HG03045 (cell line): Measurements from ENCODE around the gene TMEM38B.

Experiments
- ATAC-seq: cut with Tn5 transposase; IDR thresholded peaks from one replicate; pipeline ENCODE4 v1.9.1; 2021; ENCODE audit warnings: mild to moderate bottlenecking, moderate library complexity; ENCODE audit not compliant: unreplicated experiment

Gene TMEM38B, protein sequence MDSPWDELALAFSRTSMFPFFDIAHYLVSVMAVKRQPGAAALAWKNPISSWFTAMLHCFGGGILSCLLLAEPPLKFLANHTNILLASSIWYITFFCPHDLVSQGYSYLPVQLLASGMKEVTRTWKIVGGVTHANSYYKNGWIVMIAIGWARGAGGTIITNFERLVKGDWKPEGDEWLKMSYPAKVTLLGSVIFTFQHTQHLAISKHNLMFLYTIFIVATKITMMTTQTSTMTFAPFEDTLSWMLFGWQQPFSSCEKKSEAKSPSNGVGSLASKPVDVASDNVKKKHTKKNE

DNA sequence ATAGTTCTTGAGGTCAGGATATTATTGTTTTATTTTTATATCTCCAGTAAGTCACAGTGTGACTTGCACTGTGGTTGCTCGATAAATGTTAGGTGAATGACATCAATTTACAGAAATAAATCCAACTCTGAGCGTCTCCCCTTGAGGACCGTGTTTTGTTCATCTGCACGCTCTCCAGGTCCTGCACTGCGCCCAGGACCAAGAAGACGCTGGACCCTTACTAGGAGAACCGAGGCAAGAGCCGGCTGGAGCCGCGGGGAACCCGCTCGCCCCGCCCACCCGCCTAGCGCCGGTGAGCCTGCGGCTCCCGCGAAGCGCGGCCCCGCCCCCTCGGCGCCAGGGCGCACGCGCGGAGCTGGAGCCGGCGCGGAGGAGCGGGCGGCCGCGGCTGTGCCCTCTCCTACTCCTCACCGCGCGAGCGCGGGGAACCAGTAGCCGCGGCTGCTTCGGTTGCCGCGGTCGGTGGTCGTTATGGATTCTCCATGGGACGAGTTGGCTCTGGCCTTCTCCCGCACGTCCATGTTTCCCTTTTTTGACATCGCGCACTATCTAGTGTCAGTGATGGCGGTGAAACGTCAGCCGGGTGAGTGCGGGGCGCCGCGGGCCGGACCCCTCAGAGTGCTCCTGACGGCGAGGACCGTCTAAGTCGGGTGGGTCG lies at the start of gene TMEM38B:
Gene TMEM38B (plus strand): TSS at position 352 of the 658 bp plus-strand sequence. CDS start 120 bp downstream, at position 472.
- peak; percentile 76 for ATAC-seq

DNA sequence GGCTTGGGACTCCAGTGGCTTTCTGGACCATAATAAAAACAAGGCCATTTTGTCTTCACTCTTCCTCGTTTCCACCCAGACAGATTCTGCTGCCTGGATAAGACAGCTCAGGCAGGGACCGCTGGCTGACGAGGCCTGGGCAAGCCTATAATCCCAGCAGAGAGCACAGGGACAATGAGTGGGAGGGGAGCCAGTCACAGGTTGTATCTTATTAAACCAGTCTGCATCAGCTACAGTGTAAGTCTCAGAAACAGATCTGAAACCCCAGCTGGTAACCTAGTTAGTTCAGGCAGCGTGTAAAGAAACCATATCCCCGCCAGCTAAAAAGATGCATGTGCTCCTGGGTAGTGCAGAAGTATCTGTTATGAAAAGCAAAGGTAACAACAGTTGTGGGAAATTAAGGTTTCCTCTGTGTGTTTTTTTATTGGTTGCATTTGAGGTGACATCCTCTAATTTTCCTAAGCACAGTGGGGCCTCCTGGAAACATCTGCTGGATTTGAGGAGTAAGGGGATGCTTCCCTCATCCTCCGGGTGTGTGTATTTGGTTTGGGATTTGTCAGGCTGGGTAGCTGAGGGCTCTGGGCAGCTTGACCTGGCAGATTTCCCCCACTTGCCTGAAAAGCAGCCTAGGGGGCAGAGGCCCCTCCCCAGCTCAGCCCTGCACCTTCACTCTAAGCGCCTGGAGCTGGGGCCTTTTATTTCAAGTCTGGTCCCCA lies 47.3 kb upstream of the TMEM38B start:
- ATAC-seq: no peak

DNA sequence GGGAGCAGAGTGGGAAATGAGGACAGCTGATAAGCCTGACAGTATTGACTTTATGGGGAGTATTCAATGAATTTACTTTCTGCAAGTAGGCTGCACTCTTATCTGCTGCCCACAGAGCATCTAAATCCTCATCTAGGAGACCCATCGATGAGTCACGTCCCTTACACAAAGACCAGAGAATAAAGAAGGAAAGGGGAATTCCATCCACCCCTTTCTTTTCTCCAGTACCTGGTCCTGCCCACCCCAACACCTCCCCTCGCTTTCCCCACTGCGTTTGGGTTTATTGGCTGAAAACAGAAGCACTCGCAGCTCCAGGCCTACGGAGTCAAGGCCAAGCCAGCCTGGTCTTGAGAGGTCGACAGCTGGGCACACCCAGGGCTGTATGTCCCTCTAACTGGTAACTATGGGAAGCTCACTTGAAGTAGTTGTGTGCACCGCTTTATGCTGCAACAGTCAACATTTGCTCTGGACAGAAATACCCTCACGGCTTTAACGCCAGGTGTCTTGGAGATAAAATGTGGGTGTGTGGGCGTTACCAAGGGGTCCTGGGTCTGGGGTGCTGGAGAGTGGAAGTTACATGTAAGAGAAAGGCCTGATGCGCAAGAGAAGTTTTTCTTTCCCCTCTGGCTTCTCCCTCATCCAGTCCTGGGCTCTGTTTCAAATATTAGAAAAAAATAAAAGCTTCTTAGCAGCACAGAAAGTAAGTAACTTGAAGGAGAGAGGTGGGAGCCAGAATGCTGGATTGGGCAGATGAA lies 46.6 kb upstream of the TMEM38B start:
- ATAC-seq: no peak

DNA sequence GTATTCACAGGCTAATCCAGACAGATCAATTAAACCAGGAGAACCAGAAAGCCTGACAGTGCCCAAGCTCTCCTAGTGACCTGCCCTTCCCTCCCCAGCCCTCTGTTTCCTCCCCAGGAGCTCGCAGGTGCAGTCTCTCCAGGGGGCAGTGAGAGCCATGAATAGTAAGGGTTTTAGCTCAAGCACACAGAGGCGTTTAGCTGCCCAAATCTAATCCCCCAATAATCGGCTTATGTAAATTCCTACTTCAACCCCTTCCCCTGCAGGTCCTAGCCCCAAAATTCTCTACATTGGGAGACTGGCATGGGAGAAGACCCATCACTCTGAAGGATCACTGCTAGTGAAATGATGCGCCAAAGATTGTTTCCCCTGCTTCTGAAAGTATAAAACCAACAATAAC lies 42.5 kb upstream of the TMEM38B start:
- no peak for ATAC-seq

DNA sequence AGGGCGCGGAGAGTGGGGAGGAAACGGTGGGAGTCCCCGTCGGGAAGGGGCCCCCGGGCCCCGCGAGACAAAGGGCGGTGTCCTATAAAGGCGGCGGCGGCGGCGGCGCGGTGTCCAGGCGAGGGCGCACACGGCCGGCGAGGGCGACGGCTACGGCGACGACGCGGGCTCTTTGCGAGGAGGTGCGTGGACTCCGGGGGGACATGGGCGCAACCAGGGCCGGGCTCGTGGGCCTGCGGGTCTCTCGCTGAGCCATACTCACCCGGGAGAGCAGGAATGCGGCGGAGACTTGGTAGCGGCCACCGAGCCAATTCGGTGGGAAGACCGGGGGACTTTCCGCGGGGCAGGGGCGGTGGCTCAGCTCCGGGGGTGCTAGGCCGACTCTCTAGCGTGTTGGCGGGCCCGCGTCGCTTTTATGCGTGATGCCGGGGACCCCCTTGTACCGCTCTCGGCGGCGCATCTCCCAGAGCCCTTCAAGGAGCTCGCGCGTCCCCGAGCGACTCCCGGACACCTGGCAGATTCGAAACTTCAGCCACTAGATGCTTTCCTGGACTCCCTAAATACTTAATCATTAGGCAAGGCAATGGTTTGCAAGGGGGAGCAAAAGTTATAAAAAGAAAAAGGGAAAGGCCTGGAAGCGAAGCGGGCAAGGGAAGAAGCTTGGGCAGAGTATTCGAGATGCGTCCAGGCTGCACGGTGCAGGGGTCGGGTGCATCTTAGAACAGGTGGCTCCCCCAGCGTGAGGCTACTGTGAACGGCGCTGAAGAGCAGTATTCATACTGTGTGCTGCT lies 38.0 kb upstream of the TMEM38B start:
- ATAC-seq: peak; percentile 73

DNA sequence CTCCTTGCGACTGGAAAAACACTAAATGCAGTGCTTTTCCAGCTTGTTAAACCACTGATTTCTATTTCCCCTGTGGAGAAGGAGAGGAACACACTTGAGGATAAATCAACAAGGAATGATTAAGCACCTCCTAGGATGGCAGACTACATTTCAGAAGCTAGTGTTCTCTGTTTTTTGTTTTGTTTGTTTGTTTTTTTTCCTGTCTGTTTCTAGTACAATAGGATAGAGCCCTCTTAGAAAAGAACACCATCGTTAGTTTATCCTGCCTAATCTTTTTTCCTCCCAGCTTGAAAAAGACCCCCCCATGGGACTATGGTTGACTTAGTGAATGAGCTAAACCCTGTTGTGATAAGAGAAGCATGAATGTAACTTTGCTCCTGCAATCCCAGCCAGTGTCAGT lies 36.0 kb upstream of the TMEM38B start:
- ATAC-seq: no peak

DNA sequence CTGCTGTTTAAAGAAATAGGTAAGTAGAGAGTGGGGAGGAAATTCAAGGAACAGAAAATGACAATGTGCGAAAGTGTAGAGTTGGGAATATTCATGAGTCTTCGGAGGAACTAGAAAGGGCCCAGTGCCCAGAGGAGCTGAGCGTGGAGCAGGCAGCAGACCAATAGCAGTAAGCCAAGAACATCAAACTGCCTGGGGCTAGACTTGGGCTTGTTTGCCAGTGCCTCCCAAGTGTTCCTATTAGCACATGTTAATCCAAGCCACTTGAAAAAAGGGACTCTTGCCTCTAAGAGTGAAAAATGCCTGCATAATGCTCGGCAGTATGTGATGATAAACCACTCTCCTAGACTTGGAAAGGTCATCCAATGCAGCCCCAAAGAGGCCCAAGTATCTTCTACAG lies 33.3 kb upstream of the TMEM38B start:
- ATAC-seq: no peak

DNA sequence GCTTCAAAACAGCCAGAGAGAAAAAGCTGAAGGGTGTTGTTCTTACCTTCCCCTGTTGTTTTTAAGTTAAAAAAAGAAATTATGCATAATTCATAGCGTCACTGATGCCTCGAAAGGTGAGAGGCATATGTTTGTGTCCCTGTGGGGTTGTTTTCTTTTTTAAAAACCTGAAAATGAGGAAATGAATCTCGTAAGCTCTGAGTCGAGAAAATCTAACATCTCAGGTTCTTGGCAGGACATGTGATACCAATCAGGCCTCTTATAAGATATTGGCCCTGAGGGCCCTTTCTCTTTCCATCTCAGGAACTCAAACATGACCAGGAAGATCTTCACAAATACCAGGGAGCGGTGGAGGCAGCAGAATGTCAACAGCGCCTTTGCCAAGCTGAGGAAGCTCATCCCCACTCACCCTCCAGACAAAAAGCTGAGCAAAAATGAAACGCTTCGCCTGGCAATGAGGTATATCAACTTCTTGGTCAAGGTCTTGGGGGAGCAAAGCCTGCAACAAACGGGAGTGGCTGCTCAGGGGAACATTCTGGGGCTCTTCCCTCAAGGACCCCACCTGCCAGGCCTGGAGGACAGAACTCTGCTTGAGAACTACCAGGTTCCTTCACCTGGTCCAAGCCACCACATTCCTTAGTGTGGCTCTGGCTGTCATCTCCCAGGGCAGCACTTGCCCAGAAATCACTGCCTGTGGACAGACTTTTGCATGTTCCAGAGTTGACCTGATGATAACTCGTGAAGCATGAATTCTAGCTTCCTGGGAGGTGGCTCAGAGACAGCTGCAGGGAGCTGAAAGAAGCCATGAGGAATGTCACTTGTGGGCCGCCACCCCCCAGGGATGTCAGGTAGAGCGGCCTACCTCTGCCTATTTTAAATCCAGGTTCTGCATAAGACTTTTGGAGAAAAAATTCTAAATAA lies 31.9 kb upstream of the TMEM38B start, which contains the start of gene TAL2:
Gene TAL2 (plus strand): TSS at position 274 of the 921 bp plus-strand sequence. CDS start 40 bp downstream, at position 314.
- peak; percentile 70 for ATAC-seq

DNA sequence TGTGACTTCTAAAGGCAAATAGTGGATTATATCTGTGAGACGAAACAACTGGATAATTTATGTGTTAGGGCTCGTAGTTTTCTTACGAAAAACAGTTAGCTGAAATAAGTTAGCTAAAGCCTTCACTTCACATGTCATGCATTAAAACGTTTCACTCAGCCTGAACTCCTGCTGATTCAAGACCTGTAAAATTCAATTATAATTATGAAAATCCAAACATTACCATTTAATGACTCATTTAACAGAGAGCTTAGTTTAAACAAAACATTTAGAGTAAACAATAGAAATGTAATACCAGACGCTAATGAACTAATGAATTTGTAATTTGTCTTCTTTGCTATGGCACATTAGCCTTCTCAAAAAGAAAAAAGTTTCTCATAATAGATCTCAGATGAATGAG lies 30.4 kb upstream of the TMEM38B start:
- no peak for ATAC-seq

DNA sequence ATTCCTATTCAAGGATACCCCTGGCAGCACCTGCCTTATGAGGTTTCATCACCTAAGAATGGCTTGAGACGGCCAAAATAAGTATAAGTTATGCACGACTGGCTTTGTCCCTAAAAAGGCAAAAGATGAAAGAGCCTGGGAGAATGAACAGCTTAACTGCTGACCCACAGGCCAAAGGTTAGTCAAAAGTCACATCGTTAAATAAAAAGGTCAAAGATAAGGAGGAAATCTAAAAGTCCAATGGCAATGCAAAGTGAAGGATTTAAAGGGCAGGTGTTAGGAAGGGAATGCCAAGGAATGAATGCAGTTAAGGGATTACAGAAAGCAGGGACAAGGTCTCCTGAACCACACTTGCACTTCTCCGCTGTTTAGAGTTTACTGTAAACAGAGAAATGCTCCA lies 26.5 kb upstream of the TMEM38B start:
- ATAC-seq: no peak

DNA sequence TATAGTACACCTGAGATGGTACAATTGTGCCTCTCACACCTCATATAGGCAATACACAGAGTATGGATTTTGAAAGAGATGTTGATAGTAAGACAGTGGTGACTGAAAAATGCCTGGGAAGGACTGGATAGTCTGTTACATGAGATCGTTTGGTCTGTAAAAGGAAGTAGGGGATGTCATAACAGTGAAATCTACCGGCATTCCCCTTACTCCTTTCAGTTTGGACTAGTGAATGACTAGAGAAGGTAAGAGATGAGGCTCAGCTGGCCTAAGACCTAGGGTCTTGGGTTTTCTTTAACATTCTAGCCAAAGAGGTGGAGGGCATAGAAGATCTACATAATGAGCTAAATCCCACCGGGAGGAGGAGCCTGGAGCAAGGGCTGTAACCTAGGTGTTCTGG lies 24.0 kb upstream of the TMEM38B start:
- no peak for ATAC-seq

DNA sequence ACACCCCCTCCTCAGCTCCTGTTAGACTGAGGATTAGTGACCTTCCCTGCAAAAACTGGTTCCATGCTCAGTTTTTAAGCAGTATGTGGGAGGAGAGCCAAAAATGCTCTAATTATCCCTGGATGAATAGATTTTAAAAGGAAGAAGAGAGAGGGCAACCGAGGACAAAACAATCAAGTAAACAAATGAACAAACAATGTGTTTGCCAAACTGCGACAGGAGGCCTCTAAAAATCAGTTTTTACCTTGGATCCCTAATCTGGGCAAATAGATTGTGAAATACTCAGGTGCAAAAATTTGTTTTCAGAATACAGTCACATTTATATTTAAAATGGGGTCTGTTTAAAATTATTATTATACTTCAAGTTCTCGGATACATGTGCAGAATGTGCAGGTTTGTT lies 23.6 kb upstream of the TMEM38B start:
- ATAC-seq: no peak

DNA sequence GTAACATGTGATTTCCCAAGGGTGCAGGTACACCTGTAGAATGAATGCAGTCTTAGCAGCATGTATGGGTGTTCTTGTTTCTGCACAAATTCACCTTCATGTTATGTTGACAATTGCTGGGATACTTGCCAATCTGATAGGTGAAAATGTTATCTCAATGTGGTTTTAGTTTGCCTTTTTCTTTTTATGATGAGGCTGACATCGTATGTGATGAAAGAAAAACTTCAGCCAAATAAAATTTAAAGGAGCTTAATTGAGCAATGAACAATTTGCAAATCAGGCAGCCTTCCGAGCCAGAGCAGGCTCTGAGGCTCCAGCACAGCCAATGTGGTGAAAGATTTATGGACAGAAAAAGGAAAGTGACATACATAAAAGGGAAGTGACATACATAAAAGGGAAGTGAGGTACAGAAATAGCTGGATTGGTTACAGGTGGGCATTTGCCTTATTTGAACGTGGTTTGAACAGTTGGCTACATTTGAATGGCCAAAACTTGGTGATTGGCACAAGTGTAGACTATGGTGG lies 21.6 kb upstream of the TMEM38B start:
- no peak for ATAC-seq

DNA sequence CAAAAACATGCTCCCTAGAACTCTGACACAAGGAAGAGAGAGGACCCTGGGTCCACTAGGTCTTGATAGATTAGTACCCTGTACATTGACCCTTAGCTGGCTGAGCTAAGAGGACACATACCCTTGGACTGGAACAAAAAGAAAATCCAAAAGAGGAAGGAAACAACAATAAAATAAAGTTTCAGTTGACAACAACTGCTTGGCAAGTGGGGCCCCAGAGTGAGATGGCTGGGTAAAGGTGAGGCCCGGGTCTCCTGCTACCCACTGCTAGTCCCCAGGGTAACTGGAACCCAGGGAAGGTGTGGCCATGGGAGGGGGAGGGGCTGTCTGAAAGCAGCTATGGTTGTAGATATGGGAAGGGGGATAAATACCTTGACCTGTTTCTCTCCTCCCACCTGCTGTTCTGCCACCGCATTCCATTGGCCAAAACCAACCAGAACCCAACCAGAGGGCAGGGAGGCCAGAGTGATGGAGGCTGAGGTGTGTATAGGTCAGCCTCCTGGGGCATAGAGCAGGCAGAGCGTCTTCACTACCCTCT lies 20.4 kb upstream of the TMEM38B start:
- ATAC-seq: no peak

DNA sequence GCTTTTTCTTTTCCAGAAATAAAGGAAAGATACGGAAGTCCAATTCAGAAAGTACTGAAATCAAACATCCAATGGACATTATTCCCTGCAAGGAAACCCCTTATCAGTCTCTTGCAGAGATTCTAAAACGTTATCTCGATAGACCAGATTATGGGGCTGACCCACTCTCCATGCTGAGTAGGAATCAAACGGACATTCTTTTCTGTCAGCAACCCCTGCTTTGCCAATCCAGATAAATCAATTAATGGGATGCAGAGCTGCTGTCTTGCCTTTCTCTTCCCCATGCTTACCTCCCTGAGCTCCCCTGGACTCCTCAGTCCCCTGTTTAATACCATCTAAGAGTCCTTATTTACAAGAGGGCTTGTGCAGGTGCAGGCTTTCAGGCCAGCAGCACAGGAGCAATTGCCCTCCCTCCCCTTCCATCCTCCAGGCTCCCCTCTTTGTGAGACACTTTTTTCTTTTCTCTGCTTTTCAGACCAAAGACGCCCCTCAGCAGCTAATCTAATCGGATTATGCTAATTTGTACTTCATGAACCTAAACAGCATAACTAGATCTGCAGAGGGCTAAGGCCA lies 17.9 kb upstream of the TMEM38B start:
- no peak for ATAC-seq

DNA sequence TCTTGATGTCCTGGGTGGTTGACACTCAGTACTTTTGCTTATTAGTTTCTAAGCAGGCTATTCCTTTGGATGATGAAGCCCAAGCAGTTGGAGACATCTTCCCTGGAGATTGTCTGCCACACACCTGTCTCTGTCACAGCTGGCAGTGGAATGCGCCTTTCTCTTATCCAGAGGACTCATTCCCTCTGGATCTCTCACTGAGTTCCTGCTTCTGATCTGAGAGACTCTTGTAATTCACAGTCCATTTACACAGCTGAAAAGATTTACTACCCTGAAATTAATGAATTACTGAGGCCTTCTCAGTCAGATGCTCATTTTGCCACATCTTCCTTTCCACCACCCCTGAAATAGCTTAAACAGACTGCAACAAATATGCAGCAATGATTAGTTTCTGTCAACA lies 16.2 kb upstream of the TMEM38B start:
- no peak for ATAC-seq

DNA sequence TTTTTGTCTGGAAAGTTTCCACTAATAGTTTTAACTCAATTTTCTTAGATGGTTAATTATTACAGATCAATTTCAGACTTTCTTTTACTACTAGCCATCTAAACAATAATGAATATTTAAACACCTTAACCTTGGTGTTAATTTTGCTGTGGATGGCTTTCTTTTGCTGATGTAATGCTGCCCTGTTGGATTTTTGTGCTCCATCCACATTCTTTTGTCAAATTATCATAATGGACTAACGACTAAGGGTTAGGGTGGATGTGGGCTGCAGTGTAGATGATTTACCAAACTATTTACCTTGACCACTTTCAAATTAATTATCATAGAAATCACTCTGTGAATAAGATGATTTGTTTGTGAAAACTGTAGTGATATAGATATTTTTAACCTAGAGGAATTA lies 15.6 kb upstream of the TMEM38B start:
- no peak for ATAC-seq

DNA sequence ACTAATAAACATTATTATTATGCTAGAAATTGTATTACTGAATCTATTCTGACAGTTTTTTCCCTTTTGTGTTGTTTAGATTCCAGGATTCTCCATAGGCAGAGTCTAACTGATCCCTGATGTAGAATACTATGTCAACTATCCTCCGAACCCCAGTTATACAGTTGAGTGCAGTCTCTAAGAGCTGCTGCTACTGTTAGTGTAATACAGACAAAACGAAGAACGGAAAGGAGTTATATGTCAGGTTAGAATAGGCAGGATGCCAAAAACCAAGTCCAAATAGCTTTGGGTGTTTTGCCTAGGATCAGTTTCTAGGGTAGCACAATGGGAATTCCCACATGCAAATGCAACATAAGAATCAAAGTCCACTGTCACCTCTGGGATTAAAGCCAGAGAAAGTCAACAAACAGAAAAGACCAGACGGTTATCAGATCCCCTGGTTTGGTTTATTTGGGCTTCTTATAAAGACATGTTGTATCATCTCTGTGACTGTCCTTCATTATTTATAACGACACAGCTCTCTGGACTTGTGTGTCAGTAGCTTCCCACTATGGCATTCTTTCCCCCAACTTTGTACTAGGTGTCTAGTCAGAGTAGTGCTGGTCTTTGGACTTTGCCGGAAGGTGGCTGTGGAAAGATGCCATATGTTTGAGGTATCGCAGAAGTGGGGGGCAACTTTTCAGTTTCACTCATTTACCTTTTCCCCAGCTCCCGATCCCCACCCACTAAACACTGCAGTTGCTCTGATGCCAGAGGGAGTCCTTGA lies 14.9 kb upstream of the TMEM38B start:
- no peak for ATAC-seq
